ENCODE measurements around the gene FLT4. TPM values are rescaled to one million over a fixed set of nuclear protein-coding genes. Genes with fewer than 3 reads are reported as not detected.

Gene FLT4
- total RNA-seq, 1 donor from 2014 or later = 13.1 TPM

- no peak for TF ChIP-seq CTCF (conservative IDR thresholded peaks at IDR 0.05)
- Mint-ChIP-seq H3K36me3 (ENCODE audit: low read depth) (no peaks in the 10 kb centered on the region), H3K27me3 (ENCODE audit: low read depth) (peaks cover 2% of the 10 kb centered on the region), H3K4me3 (no peak overlapping the region), H3K4me1 (peaks cover 4% of the 10 kb centered on the region), H3K27ac (ENCODE audit: unreplicated experiment) (no peak overlapping the region), H3K9me3 (no peaks in the 10 kb centered on the region)
- no peak for DNase-seq (ENCODE audit: low read depth, low spot score)
Observed at GRCh38 chr5:180600554-180601041, 48.8 kb downstream of the FLT4 start.

DNA sequence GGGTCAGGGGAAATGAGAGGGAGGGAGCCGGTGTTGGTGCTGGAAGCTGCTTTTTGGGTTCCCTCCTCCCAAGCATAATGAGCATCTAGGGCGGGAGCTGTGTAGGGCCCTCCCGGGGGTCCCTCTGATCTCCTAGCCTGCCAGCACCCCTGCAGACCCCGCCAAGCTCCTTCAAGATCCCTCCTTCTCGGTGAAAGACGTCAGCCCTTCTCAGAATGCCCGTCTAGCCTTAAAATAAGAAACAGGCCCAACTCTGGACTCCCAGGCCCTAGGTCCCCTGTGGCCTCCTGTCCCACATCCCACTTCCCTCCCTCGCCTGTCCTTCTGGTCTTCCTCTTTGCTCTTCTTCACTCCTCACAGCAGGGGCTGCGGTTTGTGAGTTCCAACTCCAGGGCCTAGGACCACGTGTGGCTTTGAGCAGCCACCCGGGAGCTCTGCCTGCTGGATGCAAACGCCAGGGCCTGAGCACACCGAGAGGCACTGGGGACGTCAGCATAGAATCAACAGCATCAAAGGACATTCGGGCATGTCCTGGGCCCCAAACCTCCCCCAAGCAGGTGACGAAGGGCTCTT, 49.3 kb downstream of the FLT4 start:
- Mint-ChIP-seq H3K27ac (ENCODE audit: unreplicated experiment) (no peak overlapping the region), H3K4me3 (no peak overlapping the region), H3K36me3 (ENCODE audit: low read depth) (no peaks in the 10 kb centered on the region), H3K27me3 (ENCODE audit: low read depth) (peaks cover 2% of the 10 kb centered on the region), H3K9me3 (no peaks in the 10 kb centered on the region), H3K4me1 (peaks cover 4% of the 10 kb centered on the region)
- TF ChIP-seq CTCF (conservative IDR thresholded peaks at IDR 0.05) = no peak
- DNase-seq (ENCODE audit: low read depth, low spot score) = no peak

GRCh38 chr5:180599590-180599914, 49.8 kb downstream of the FLT4 start:
- H3K4me3 Mint-ChIP-seq = no peak overlapping the region
- DNase-seq (ENCODE audit: low read depth, low spot score) = no peak
- TF ChIP-seq CTCF (conservative IDR thresholded peaks at IDR 0.05) = no peak
- no peaks in the 10 kb centered on the region for H3K36me3 Mint-ChIP-seq (ENCODE audit: low read depth)
- H3K9me3 Mint-ChIP-seq = no peaks in the 10 kb centered on the region
- H3K27ac Mint-ChIP-seq (ENCODE audit: unreplicated experiment) = no peak overlapping the region
- H3K27me3 Mint-ChIP-seq (ENCODE audit: low read depth) = peaks cover 2% of the 10 kb centered on the region
- peaks cover 4% of the 10 kb centered on the region for H3K4me1 Mint-ChIP-seq

DNA sequence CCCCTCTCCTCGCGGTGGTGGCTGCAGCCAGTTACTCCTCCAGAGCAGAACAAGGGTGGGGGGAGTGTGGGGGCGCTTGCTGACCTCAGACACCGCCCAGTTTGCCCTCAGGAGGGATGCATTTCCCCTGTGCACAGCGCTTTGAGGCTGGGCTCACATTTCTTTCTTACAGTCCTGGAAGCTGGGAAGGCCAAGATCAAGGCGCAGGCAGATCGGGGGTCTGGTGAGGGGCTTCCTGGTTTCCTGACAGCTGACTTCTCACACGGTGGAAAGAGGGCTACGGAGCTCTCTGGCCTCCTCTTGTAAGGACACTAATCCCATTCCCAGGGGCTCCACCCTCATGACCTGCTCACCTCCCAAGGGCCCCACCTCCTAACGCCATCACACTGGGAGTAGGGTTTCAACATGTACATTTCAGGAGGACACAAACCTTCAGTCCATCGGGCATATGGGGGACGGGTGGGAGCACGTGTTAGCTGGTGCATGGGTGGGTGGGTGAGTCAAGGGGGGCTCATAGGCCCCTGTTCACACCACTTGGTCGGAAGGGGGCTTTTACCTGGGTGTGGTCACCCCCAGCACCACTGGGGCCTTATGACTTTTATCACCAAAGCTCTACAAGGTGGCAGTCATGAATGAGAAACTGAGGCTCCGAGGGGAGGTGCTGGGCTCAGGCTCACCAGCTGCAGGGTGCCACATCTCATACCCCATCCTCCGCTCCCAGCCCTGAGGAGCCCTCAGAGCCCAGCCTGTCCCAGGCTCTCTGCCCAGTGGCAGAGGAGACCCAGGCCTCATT, 50.4 kb downstream of the FLT4 start:
- Mint-ChIP-seq H3K9me3 (no peaks in the 10 kb centered on the region), H3K27me3 (ENCODE audit: low read depth) (peaks cover 7% of the 10 kb centered on the region), H3K4me3 (no peak overlapping the region), H3K4me1 (no peaks in the 10 kb centered on the region), H3K36me3 (ENCODE audit: low read depth) (no peaks in the 10 kb centered on the region), H3K27ac (ENCODE audit: unreplicated experiment) (no peak overlapping the region)
- no peak for DNase-seq (ENCODE audit: low read depth, low spot score)
- no peak for TF ChIP-seq CTCF (conservative IDR thresholded peaks at IDR 0.05)

DNA sequence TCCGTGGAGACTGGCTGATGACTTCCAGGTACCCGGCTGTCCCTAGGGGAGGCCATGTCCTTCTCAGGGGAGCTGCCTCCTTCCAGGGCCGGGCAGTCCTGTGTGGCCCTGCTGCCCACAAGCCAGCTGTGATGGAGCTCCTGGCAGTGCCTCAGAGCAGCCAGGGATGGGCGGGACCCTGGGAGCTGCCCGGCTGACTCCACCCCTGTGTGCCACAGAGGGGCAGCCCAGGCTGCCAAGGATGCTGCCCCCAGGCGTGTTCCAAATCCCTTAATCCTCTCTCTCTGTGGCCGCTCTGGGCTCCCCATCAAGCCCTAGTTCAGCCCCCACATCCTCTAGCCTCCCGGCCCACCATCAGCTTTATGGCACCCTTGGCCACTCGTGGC, 51.1 kb downstream of the FLT4 start:
- no peaks in the 10 kb centered on the region for H3K4me1 Mint-ChIP-seq
- no peak overlapping the region for H3K4me3 Mint-ChIP-seq
- no peak for TF ChIP-seq CTCF (conservative IDR thresholded peaks at IDR 0.05)
- H3K9me3 Mint-ChIP-seq = no peaks in the 10 kb centered on the region
- no peaks in the 10 kb centered on the region for H3K36me3 Mint-ChIP-seq (ENCODE audit: low read depth)
- peaks cover 14% of the 10 kb centered on the region for H3K27me3 Mint-ChIP-seq (ENCODE audit: low read depth)
- no peak overlapping the region for H3K27ac Mint-ChIP-seq (ENCODE audit: unreplicated experiment)
- no peak for DNase-seq (ENCODE audit: low read depth, low spot score)
